Gastrocnemius medialis (tissue), 4 donors: ENCODE results near the gene PLCZ1. TPM values are rescaled to one million over a fixed set of nuclear protein-coding genes. Genes with fewer than 3 reads are reported as not detected.

ENCODE experiments used
- ATAC-seq, 2 donors: fragments of 150-250 bp; one replicate each; pipeline ENCODE4 v1.9.1; 2016
- DNase-seq, 2 donors: peaks; one replicate each; pipeline ENCODE4 v3.0.0-alpha.2; 2019
- H3K27ac ChIP-seq, 4 donors: fragments of 200-600 bp; sonication (generic); 1 replicate in 1 of 4; 2 replicates in 3 of 4; pipeline ENCODE4 v1.5.1; 2016 to 2018; ENCODE audit warnings: mild to moderate bottlenecking in 2 of 4, moderate library complexity in 1 of 4
- H3K27me3 ChIP-seq, 3 donors: fragments of 200-600 bp; sonication (generic) in 2 of 3; 1 replicate in 1 of 3; 2 replicates in 2 of 3; pipeline versions ENCODE4 v1.5.1 to v1.6.0; 2016 to 2019; ENCODE audit warnings: mild to moderate bottlenecking in 1 of 3, moderate library complexity in 1 of 3
- H3K36me3 ChIP-seq, 2 donors: fragments of 200-600 bp; sonication (generic) in 1 of 2; one replicate each; pipeline ENCODE4 v1.5.1; 2017 to 2018
- H3K4me1 ChIP-seq, 2 donors: fragments of 200-600 bp; sonication (generic) in 1 of 2; one replicate each; pipeline ENCODE4 v1.5.1; 2016 to 2017; ENCODE audit warnings: mild to moderate bottlenecking in 2 of 2
- H3K4me3 ChIP-seq, 4 donors: fragments of 200-600 bp; sonication (generic) in 3 of 4; 1 replicate in 1 of 4; 2 replicates in 3 of 4; pipeline ENCODE4 v1.5.1; 2016 to 2019; ENCODE audit warnings: mild to moderate bottlenecking in 2 of 4
- H3K9me3 ChIP-seq, 3 donors: fragments of 200-600 bp; sonication (generic) in 2 of 3; 1 replicate in 1 of 3; 2 replicates in 2 of 3; pipeline ENCODE4 v1.5.1; 2016 to 2019
- CTCF ChIP-seq, 5 experiments: fragments of 450-650 bp in 3 of 5; fragments of 200-600 bp in 2 of 5; sonication (generic) in 2 of 5; IDR thresholded peaks in 4 of 5; conservative IDR thresholded peaks in 1 of 5; 1 replicate in 4 of 5; 2 replicates in 1 of 5; pipeline ENCODE4 v1.5.1; 2016 to 2019; ENCODE audit warnings: antibody characterized with exemption in 5 of 5, mild to moderate bottlenecking in 3 of 5, moderate library complexity in 3 of 5
- POLR2A ChIP-seq, 2 donors: fragments of 450-650 bp; IDR thresholded peaks; one replicate each; pipeline ENCODE4 v1.6.1; 2017; ENCODE audit warnings: antibody characterized with exemption in 2 of 2, mild to moderate bottlenecking in 2 of 2, moderate library complexity in 2 of 2
- in situ Hi-C, 4 donors: fragments of 200-750 bp; cut with MboI; loops; one replicate each; pipeline versions ENCODE4 v1.15.0 to v1.8.0; 2017; ENCODE audit warnings: low sequenced_read_pairs in 4 of 4
- intact Hi-C: fragments of 100-400 bp; cut with DNase I; formaldehyde crosslinking; loops from one replicate; pipeline ENCODE4 v1.15.1; 2023; ENCODE audit warnings: low total_unique reads
- total RNA-seq, 4 donors: library from RNA; depleted of rRNA; stranded (reverse); fragments of >200 nt; gene quantifications; one replicate each; pipeline versions ENCODE4 v1.1.0 to v1.2.3, GENCODE V29; 2016

The PLCZ1 gene
- total RNA-seq, 4 donors from 2014 or later, result not detected

- Histone ChIP-seq H3K27ac (no peak overlapping the region), H3K36me3 (no peaks in the 10 kb centered on the region), H3K4me1 (no peaks in the 10 kb centered on the region), H3K27me3 (no peaks in the 10 kb centered on the region), H3K4me3 (no peak overlapping the region), H3K9me3 (no peaks in the 10 kb centered on the region)
- intact Hi-C loops, result no loop called here
- ATAC-seq (no peak), DNase-seq (no peak)
- in situ Hi-C loops, result no loop called here
- TF ChIP-seq POLR2A (IDR thresholded peaks at IDR 0.05), result no peak
- TF ChIP-seq CTCF (IDR thresholded peaks at IDR 0.05 in 4 of 5, conservative IDR thresholded peaks at IDR 0.05 in 1 of 5), result no peak
Measured at GRCh38 chr12:18751866-18752265, 14.1 kb upstream of the PLCZ1 start.

- no peak for DNase-seq
- intact Hi-C loops (no loop called here), in situ Hi-C loops (no loop called here)
- H3K4me3 ChIP-seq, result no peak overlapping the region
- H3K4me1 ChIP-seq, result no peaks in the 10 kb centered on the region
- no peaks in the 10 kb centered on the region for H3K9me3 ChIP-seq
- no peak for ATAC-seq
- TF ChIP-seq POLR2A (IDR thresholded peaks at IDR 0.05) (no peak), CTCF (IDR thresholded peaks at IDR 0.05 in 4 of 5, conservative IDR thresholded peaks at IDR 0.05 in 1 of 5) (no peak)
- H3K36me3 ChIP-seq, result no peaks in the 10 kb centered on the region
- no peak overlapping the region for H3K27ac ChIP-seq
- H3K27me3 ChIP-seq, result no peaks in the 10 kb centered on the region
Measured at GRCh38 chr12:18750085-18750484, 12.3 kb upstream of the PLCZ1 start.

- Histone ChIP-seq H3K9me3 (no peaks in the 10 kb centered on the region), H3K4me3 (no peak overlapping the region), H3K4me1 (no peaks in the 10 kb centered on the region), H3K27me3 (no peaks in the 10 kb centered on the region), H3K27ac (no peak overlapping the region), H3K36me3 (no peaks in the 10 kb centered on the region)
- intact Hi-C loops (no loop called here), in situ Hi-C loops (no loop called here)
- no peak for DNase-seq
- TF ChIP-seq CTCF (IDR thresholded peaks at IDR 0.05 in 4 of 5, conservative IDR thresholded peaks at IDR 0.05 in 1 of 5) (no peak), POLR2A (IDR thresholded peaks at IDR 0.05) (no peak)
- ATAC-seq, result no peak
Measured at GRCh38 chr12:18749386-18749957, 11.7 kb upstream of the PLCZ1 start.

- TF ChIP-seq CTCF (IDR thresholded peaks at IDR 0.05 in 4 of 5, conservative IDR thresholded peaks at IDR 0.05 in 1 of 5), result no peak
- no peak for TF ChIP-seq POLR2A (IDR thresholded peaks at IDR 0.05)
- no peaks in the 10 kb centered on the region for H3K4me1 ChIP-seq
- intact Hi-C loops, result no loop called here
- no peaks in the 10 kb centered on the region for H3K36me3 ChIP-seq
- H3K9me3 ChIP-seq, result no peaks in the 10 kb centered on the region
- in situ Hi-C loops, result no loop called here
- no peaks in the 10 kb centered on the region for H3K27me3 ChIP-seq
- H3K27ac ChIP-seq, result no peak overlapping the region
- ATAC-seq (no peak), DNase-seq (no peak)
- H3K4me3 ChIP-seq, result no peak overlapping the region
Measured at GRCh38 chr12:18747895-18748294, 10.1 kb upstream of the PLCZ1 start.

GRCh38 chr12:18731156-18731555 lies 6.7 kb downstream of the PLCZ1 start:
- TF ChIP-seq CTCF (IDR thresholded peaks at IDR 0.05 in 4 of 5, conservative IDR thresholded peaks at IDR 0.05 in 1 of 5), result no peak
- no peak for TF ChIP-seq POLR2A (IDR thresholded peaks at IDR 0.05)
- intact Hi-C loops, result no loop called here
- DNase-seq (no peak), ATAC-seq (no peak)
- Histone ChIP-seq H3K9me3 (no peaks in the 10 kb centered on the region), H3K36me3 (no peaks in the 10 kb centered on the region), H3K27ac (no peak overlapping the region), H3K4me3 (no peak overlapping the region), H3K27me3 (no peaks in the 10 kb centered on the region), H3K4me1 (no peaks in the 10 kb centered on the region)
- in situ Hi-C loops, result no loop called here
